GM19467 (cell line): ENCODE data around the gene RDH12.
A peak's percentile ranks its signal among the peaks of the same experiment; 100 is the strongest.
"Not testable (repeated sequence)": the region's sequence is repeated elsewhere in the genome, so short reads cannot be mapped to it uniquely, and the experiment has no call there.

Experiments
- ATAC-seq: cut with Tn5 transposase; IDR thresholded peaks from one replicate; pipeline ENCODE4 v1.9.1; 2021; ENCODE audit warnings: mild to moderate bottlenecking, moderate library complexity; ENCODE audit not compliant: unreplicated experiment

The RDH12 gene

DNA sequence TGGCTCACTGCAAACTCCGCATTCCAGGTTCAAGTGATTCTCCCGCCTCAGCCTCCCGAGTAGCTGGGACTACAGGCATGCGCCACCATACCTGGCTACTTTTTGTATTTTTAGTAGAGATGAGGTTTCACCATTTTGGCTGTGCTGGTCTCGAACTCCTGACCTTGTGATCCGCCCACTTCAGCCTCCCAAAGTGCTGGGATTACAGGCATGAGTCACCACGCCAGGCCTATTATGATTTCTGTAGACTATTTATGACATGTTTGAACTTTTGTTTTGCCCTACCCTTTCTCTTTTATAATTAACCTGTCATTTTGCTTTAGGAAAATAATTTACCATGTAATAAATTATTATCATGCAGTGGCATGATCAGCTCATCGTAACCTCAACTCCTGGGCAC, at the start of gene RDH12:
Gene RDH12, plus strand, starts transcription at position 395 of the 400 bp plus-strand sequence. CDS start 20,757 bp downstream, outside the sequence.
- ATAC-seq: not testable (repeated sequence)

DNA sequence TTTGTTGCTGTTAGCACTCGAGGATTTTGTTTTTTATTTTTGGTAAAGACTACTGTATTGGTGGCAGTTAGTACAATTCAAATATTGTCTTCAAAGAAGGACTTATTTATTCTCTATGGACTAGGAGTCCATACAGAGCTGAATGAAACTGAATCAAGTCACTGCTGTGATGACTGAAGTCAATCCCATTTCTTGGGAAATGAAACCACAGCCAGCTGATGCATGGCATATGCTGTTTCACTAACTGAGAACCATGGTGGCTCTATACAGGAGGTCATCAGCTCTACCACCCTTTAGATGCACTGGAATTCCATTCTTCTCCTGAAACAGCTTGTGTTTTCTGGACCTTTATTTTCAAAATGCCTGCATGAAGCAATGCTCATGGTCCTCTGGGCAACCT, 49.5 kb upstream of the RDH12 start:
- ATAC-seq: no peak

DNA sequence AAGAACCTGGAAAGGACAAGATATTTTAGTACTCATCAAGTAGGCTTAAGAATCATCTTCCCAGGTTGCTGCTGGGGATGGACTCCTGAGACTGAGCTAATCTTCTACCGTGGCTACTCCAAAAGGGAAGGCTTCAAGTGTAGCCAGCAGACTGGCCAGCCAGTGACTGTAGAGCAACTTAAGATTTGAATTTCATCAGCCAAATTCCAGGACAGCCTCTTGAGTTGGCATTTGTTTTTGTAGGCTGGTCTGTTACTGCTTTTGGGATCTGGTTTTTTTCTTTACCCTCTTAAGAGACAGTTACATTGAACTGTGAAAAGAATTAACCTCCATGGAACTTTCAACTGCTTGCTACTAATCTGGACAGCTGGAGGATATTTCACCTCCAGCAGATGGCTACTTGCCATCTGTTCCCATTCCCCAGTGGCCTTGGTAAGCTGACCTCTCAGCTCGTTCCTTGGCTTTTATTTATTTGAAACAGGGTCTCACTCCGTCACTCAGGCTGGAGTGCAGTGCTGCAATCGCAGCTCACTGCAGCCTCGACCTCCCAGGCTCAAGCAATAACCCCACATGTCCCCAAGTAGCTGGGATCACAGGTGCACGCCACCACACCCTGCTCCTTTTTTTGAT, 47.9 kb upstream of the RDH12 start:
- no peak for ATAC-seq

DNA sequence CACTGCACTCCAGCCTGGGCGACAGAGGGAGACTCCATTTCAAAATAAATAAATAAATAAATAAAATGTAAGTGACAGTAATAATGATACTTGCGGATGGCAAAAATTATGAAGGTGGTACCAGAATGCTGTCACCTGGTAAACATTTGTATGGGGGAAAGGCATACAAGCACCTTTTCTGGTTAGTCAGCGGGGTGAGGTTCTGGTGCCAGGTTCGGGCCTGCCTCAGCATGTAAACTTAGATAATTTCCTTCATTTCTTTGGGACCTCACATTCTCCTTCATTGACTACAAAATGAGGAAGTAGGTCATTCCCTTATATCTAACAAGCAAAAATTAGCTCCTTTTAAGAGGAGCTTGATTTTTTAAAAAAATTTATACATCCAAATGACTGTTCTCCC, 38.1 kb upstream of the RDH12 start:
- no peak for ATAC-seq

DNA sequence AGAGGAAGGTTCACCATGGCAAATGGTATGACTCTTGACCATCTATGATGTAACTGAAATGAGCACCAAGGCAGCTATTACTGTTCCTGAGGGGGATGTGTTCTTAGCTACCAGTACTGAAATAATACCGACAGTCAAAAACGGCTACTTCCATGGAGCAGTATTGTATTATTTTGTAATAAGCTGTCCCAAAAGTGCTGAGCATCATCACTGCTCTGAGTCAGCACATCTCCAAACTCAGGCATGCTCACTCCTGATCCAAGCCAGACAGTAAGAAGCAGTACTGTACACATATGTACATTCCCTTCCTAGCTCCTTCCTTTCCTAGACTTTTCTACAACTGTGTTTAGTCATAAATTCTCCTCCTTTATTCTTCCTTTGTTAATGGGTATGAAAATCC, 35.8 kb upstream of the RDH12 start:
- ATAC-seq: no peak

DNA sequence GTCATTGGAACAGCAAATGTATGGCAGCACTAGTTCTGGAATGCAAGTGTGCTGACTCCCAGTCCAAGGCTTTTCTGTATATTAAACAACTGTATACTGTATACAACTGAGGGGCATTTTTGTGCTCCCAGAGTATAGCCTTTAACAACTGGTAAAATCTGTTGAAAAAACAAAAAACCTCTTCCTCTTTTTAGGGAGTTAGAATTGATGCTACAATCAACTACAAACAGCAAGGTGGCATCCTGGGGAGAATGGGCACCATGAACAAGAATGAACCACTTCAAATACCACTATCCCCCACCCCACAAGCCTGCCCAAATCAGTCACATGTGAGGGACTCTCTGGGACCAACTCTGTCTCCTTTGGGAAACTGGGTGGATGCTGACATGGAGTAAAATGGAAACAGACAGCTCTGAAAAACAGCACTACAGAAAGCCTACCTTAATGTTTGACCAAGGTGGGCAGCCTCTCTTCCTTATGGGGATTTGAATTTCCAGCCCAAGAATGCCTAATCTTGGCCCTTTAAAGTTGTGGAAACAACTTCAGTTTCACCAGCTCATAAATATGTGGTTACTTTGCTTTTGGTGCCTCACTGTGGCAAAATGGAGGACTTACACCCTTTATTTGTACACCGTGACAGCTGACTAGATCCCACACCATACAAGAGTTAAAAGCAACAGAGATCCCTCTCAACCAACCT, 34.8 kb upstream of the RDH12 start:
- ATAC-seq: peak; percentile 56

DNA sequence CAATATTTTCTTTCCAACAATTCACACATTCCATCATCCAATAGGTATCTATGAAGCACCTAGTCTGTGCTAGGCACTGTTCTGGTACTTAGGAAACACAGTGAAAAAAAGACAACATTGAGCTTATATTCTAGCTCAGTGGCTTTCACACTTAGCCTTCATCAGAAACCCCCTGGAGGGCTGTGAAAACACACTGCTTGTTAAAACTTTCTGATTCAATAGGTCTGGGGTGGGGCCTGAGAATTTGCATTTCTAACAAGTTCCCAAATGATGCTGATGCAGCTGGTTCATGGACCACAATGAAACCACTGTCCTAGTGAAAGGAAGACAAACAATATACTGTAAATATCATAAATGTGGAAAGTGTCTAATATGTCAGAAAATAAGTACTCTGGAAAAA, 33.1 kb upstream of the RDH12 start:
- ATAC-seq: no peak

DNA sequence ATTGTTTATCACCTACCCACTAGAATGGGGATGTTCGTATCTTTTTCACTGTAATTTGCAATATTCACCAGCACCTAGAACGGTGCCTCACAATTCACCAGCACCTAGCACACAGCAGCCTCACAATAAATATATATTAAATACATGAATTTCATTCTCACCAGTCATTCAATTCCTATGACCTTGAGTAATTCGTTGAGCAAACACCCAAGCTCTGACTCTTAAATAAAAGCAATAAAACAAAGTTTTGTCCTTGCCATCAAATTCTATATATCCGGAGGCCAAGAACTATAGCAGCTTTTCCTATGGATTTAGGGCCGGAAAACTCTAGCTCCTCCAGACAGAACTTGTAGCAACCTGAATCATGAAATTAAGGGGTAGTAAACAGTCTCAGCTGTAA, 28.2 kb upstream of the RDH12 start:
- no peak for ATAC-seq

DNA sequence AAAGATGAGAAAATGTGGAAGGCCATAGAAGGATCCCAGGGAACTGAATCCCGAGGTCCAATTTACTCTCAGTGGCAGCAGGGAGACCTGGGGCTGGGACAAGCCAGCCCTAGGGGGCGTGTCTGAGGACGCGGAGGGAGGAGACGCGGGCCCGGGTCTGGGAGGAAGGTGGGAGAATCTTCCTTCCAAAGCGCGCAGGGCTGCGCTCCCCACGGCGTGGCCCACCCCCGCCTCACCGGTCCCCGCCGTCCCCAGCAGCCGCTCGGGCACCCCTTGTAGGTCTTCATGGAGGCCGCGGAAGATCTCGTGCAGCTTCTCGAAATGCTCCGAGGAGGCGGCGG, 27.6 kb upstream of the RDH12 start:
- peak; percentile 38 for ATAC-seq

DNA sequence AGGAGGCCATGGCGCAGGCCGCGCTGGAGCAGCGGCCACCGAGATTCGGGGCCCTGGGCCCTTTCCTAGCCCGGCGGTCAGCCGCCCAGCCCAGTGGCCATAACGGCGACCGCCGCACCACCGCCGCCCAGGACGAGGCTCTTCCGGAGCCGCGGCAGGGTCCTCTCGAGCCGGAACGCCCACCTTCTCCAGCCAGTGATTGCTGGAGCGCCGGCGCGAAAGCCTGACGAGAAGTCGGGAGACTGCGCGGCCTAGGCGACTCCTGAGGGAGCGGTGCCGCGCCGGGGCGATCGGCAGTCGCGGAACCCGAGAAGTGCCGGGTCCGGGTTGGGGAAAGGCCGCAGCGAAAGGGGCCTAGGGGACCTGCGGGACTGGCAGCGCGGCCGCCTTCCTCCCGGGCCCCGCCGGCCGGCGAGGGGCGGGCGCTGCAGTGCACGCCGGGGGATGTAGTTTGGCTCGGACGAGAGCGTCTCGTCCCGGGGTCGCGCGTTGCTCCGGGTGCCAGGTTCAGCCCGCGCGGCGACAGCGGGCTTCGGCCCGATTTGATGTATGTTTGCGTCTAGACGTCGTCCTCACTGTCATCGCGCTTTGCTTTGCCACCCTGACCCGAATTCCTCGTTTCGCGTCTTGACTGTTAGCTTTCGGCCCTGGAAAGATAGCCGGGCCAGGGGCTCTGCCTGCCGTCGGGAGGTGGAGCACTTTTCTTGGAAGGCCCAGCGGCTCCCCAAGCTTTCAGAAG, 27.0 kb upstream of the RDH12 start, which contains the start of gene VTI1B:
Gene VTI1B, minus strand, starts transcription at position 153 of the 739 bp plus-strand sequence. Its CDS starts 143 bp downstream, at position 10.
- ATAC-seq: peak; percentile 93

DNA sequence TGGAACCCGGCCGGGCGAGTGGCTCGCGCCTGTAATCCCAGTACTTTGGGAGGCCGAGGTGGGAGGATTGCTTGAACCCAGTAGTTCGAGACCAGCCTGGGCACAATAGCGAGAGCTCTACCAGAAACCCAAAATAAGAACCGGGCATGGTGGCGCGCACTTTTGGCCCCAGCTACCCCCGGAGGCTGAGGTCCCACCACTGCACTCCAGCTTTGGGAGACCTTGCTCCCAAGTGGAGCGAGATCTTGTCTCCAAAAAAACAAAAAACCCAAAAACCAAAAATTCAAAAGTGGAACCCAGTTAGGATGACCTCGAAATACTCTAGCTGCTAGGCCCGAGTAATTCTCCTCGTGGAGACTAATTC, 26.5 kb upstream of the RDH12 start:
- no peak for ATAC-seq

DNA sequence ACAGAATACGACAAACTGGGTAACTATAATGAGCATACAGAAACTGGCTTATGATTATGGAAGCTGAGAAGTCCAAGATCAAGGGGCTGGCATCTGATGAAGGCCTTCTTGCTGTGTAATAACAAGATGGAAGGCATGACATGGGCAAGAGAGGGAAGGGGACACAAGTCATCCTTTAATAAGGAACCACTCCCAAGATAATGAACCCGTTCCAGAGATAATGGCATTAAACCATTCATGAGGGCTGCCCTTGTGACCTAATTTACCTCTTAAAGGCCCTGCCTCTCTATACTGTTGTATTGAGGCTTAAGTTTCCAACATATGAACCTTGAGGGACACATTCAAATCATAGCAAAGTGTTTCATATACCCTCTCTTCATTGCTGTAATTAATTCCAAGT, 22.7 kb upstream of the RDH12 start:
- ATAC-seq: no peak

DNA sequence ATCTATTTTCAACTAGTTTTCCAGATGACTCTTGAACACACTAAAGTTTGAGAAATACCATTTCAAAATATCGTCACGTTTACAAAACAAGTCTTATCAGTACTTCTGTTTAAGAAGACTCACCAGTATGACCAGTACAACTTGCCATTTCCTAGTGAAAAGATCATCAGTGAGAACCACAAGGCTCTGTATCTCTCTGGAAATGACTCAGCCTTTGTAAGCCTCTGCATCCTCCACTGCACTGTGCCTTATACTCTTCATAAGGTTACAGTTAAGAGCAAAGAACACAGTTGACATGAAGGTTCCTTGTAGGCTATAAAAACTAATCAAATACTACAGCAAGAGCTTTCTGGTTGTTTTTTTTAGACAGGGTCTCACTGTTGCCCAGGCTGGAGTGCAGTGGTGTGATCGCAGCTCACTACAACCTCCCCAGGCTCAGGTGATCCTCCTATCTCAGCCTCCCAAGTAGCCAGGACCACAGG, 21.5 kb upstream of the RDH12 start:
- ATAC-seq: peak; percentile 76

DNA sequence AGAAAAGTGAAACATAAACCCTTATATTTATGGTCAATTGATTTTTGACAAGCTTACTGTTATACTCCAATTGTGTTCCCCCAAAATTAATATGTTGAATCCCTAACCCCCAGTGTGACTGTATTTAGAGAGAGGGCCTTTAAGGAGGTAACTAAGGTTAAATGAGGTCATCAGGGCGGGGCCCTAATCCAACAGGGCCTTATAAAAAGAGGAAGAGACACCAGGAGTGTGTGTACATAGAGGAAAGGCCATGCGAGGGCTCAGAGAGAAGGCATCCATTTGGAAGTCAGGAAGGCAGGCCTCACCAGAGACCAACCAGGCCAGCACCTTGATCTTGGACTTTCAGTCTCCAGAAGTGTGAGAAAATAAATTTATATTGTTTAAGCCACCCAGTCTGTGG, 20.7 kb upstream of the RDH12 start:
- ATAC-seq: no peak

DNA sequence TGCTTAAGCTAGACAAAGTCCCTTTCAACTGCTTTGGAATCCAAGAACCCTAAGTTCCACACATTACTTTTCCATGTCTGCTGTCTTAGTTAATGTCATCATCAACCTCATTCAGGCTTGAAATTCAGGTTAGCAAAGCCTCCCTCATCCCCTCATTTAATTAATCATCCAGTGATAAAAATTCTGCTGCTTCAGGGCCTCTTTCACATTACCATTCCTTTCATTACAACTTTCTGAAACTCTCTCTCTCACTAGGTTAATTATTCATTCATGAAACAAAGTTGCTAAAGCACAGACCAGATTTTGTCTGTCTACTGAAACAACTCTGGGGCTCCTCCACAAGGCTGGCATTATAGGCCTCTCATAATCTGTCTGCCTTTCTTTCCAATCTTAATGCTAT, 17.8 kb upstream of the RDH12 start:
- no peak for ATAC-seq

DNA sequence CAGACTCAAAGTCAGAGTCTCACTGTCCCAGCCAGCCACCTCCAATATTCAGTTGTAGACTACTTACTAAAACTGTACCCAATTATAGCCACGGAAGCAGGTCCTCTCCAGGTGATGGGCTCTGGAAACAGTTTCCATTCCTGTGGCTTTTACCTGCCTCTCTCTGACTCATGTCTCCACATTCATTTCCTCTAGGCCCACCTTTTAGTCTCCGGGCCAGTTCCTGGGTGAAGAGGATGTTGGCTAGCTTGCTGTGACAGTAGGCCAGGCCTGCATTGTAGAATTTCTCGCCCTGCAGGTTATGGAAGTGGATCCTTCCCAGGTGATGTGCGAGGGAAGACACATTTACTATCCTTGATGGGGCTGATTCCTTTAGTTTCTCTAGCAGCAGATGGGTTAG, 11.7 kb upstream of the RDH12 start:
- ATAC-seq: no peak

DNA sequence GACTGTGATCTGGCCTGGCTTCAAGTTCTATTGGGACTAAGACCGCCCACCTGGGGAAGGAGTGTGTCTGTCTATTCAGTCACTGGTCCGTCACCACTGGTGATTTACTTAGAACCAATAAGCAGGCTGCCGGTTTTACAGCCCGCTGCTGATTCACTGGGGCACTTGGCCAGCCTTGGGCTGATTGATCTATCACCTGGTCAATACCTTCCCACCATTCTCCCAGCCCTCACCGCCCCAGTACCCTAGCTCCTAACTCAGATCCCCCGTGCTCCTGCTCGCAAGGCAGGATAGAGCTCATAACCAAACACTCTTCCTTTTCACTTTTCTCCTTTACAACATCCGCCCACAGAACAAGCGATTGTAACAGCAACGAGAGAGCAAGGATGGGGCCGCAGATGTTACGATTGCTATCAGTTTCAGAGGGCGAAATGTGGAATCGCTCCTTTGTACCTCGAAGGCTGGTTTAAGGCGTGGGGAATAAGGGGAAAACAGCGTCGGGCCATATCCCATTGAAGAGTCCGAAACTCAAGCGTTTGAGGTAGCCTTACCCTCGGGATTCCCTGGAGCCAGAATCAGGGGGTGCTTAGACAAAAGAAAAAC, 6.8 kb upstream of the RDH12 start:
- peak; percentile 76 for ATAC-seq

DNA sequence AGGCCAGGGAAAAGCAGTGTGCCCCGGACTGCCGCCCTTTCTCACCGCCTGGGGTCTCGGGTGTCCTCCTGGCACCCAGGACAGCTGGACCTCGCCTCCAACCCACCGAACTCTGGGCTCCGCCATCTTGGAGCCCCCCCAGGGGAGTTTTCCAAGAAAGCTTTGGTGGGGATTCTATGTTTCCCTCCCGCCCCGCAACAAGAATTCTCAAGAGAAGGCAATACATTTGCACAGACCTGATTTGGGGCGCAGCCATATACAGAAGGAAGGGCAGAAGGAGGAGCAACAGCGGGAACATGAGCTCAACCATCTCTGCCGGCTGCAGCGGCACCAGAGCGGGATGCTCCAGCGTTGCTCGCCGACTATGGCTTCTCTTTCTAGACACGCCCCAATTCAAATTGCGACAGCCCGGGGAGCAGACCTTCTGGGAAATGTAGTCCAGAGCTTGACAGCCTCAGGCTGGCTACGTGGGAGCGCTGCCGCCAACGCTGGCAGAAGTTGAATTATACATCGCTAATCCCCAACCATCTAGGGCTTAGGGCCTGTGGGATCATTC, 6.2 kb upstream of the RDH12 start, which contains the start of gene RDH11:
Gene RDH11, minus strand, starts transcription at position 371 of the 556 bp plus-strand sequence. Its CDS starts 61 bp downstream, at position 310.
- ATAC-seq: peak; percentile 88

DNA sequence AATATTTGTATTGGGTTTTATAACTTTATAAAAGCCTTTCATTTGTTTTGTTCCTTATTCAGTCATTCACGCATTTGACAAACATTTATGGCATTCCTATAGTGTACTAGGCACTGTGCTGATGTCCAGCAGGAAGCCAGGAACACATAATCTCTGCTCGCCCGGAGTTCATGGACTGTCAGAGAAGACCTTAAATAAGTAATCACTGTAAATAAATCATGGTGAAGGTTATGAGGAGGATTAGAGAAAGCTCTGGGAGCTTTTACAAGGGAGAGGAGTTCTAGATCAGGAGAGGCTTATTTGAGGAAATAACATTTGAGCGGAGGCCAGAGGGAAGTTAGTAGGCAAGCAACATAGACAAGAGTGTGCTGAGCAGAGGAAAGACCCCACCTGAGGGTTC, 4.7 kb upstream of the RDH12 start:
- no peak for ATAC-seq

DNA sequence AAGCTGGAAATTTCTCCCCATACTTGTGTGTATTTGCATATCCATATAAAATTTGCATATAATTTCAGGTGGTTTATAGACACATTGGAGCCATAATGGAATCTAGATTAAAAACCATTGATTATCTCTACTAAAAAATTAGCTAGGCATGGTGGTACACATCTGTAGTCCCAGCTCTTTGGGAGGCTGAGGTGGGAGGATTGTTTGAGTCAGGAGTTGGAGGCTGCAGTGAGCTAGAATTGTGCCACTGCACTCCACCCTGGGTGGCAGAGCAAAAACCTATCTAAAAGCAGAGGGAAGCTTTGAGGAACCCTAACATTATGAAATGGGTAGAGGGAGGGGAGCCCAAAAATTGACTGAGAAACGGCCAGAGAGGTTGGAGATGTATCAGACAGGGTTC, 3.5 kb upstream of the RDH12 start:
- no peak for ATAC-seq

DNA sequence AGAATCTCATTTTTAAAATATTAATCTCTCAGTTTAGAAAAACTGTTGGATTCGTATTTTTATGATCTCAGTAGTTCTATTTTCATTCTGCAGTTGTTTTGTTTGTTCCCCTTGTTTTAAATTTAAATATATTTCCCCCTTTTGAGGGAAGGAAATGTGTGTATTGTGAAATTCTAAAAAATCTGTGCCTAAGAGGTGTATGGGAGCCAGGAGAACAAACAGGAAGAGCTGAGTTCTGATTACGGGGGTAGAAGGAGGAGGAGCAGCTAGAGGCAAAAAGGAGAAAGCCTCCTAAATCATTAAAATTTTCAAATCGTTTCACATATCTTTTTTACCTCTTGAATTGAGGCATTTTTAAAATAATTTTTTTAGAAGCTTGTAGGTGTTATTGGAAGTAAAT, 2.3 kb downstream of the RDH12 start:
- no peak for ATAC-seq
